CD8-positive, alpha-beta memory T cell (primary cell): Measurements from ENCODE around the gene TMEM132D. TPM values are rescaled to one million over a fixed set of nuclear protein-coding genes. Genes with fewer than 3 reads are reported as not detected.

Experiments used
- CTCF ChIA-PET: fragments of 350-600 bp; sonication (Branson Sonifier 250); formaldehyde crosslinking; loops from one replicate; lab custom pipeline; 2021; ENCODE audit warnings: antibody characterized with exemption; lab: Charles Lee
- POLR2A ChIA-PET: fragments of 350-600 bp; sonication (Branson Sonifier 250); formaldehyde crosslinking; loops from one replicate; lab custom pipeline; 2021; ENCODE audit warnings: antibody characterized with exemption; lab: Charles Lee
- DNase-seq, 5 donors: peaks; one replicate each; pipeline versions ENCODE4 v3.0.0 to v3.0.0-alpha.2; 2020 to 2022; ENCODE audit warnings: mixed read lengths in 1 of 5
- H3K27ac ChIP-seq: one replicate; pipeline ENCODE4 v1.7.0; 2013; ENCODE audit warnings: low read depth, mild to moderate bottlenecking, low read length, moderate library complexity
- H3K27me3 ChIP-seq: 2 replicates; pipeline ENCODE4 v1.7.0; 2013; ENCODE audit warnings: low read length, mild to moderate bottlenecking; ENCODE audit not compliant: insufficient read depth, poor library complexity, severe bottlenecking
- H3K36me3 ChIP-seq: 2 replicates; pipeline ENCODE4 v1.7.0; 2013; ENCODE audit warnings: mild to moderate bottlenecking, low read length, moderate library complexity; ENCODE audit not compliant: insufficient read depth
- H3K4me1 ChIP-seq: 2 replicates; pipeline ENCODE4 v1.7.0; 2013; ENCODE audit warnings: mild to moderate bottlenecking, low read length, moderate library complexity; ENCODE audit not compliant: insufficient read depth
- H3K4me3 ChIP-seq: 2 replicates; pipeline ENCODE4 v1.7.0; 2013; ENCODE audit warnings: mild to moderate bottlenecking, low read length
- H3K9me3 ChIP-seq: 2 replicates; pipeline ENCODE4 v1.7.0; 2013; ENCODE audit warnings: mild to moderate bottlenecking, low read length
- H3K27ac Mint-ChIP-seq, 8 donors: one replicate each; pipeline ENCODE4 v1.8.0; 2020 to 2021; ENCODE audit warnings: mixed read lengths in 8 of 8, mild to moderate bottlenecking in 6 of 8, inconsistent platforms in 3 of 8, moderate library complexity in 3 of 8
- H3K27me3 Mint-ChIP-seq, 2 donors: one replicate each; pipeline ENCODE4 v1.8.0; 2020 to 2021; ENCODE audit warnings: mixed read lengths in 2 of 2, mild to moderate bottlenecking in 1 of 2, moderate library complexity in 1 of 2
- H3K36me3 Mint-ChIP-seq, 3 donors: one replicate each; pipeline ENCODE4 v1.8.0; 2020 to 2021; ENCODE audit warnings: mixed read lengths in 3 of 3, inconsistent platforms in 1 of 3, mild to moderate bottlenecking in 1 of 3
- H3K4me1 Mint-ChIP-seq, 3 donors: one replicate each; pipeline ENCODE4 v1.8.0; 2020 to 2021; ENCODE audit warnings: mixed read lengths in 3 of 3, inconsistent platforms in 1 of 3, mild to moderate bottlenecking in 1 of 3
- H3K4me3 Mint-ChIP-seq, 7 donors: one replicate each; pipeline ENCODE4 v1.8.0; 2020 to 2021; ENCODE audit warnings: mixed read lengths in 7 of 7, mild to moderate bottlenecking in 6 of 7, moderate library complexity in 4 of 7, inconsistent platforms in 2 of 7
- H3K9me3 Mint-ChIP-seq, 5 donors: one replicate each; pipeline ENCODE4 v1.8.0; 2020 to 2022; ENCODE audit warnings: mixed read lengths in 5 of 5, mild to moderate bottlenecking in 3 of 5, moderate library complexity in 2 of 5, inconsistent platforms in 1 of 5
- polyA plus RNA-seq: library from polyadenylated mRNA; unstranded; fragments of 300-500 nt; fragmentation: Illumina TruSeq; gene quantifications from one replicate; pipeline ENCODE4 v1.2.3, GENCODE V29; 2021
- total RNA-seq, 2 experiments: library from RNA; stranded (reverse); gene quantifications; one replicate each; pipeline ENCODE4 v1.2.3, GENCODE V29; 2021

The TMEM132D gene
- total and polyA plus RNA-seq, 3 experiments from 2014 or later = not detected

DNA sequence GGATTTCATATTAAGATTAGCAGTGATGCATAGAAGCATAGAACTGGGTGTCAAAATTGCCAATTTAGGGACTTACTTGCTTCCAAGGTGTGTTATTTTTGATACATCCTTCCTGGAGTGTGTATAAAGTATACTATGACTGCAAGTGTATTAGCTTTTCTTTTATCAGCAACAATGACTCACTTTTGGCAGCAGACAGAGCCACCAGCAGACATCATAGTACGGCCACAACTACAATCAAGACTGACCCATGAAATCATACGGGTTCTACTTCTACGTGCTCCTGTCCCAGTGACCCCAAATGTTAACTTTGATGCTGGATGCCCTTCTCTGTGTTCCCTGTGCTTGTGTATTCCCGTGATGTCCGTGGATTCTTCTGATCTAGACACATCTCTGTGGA is 443.9 kb downstream of the TMEM132D start:
- Mint-ChIP-seq H3K27me3 (peaks cover 0 to 1% of the 10 kb centered on the region in 2 donors), H3K4me1 (no peaks in the 10 kb centered on the region), H3K36me3 (no peaks in the 10 kb centered on the region), H3K4me3 (no peak overlapping the region), H3K27ac (no peak overlapping the region), H3K9me3 (peaks cover 0 to 2% (median 0%) of the 10 kb centered on the region in 5 donors)
- no peak overlapping the region for H3K4me3 ChIP-seq
- no peaks in the 10 kb centered on the region for H3K36me3 ChIP-seq
- CTCF ChIA-PET = no interaction called here
- no peaks in the 10 kb centered on the region for H3K27me3 ChIP-seq
- DNase-seq = no peak
- POLR2A ChIA-PET = no interaction called here
- H3K9me3 ChIP-seq = no peaks in the 10 kb centered on the region
- no peaks in the 10 kb centered on the region for H3K4me1 ChIP-seq
- no peak overlapping the region for H3K27ac ChIP-seq

GRCh38 chr12:129446696-129447095 is 457.1 kb downstream of the TMEM132D start:
- Mint-ChIP-seq H3K27ac (no peak overlapping the region), H3K36me3 (no peaks in the 10 kb centered on the region), H3K9me3 (peaks cover 0 to 10% (median 0%) of the 10 kb centered on the region in 5 donors), H3K27me3 (peaks cover 0 to 3% of the 10 kb centered on the region in 2 donors), H3K4me1 (no peaks in the 10 kb centered on the region), H3K4me3 (no peak overlapping the region)
- Histone ChIP-seq H3K9me3 (no peaks in the 10 kb centered on the region), H3K4me1 (no peaks in the 10 kb centered on the region), H3K4me3 (no peak overlapping the region), H3K36me3 (no peaks in the 10 kb centered on the region), H3K27me3 (no peaks in the 10 kb centered on the region), H3K27ac (no peak overlapping the region)
- CTCF ChIA-PET = no interaction called here
- DNase-seq = no peak
- POLR2A ChIA-PET = no interaction called here

DNA sequence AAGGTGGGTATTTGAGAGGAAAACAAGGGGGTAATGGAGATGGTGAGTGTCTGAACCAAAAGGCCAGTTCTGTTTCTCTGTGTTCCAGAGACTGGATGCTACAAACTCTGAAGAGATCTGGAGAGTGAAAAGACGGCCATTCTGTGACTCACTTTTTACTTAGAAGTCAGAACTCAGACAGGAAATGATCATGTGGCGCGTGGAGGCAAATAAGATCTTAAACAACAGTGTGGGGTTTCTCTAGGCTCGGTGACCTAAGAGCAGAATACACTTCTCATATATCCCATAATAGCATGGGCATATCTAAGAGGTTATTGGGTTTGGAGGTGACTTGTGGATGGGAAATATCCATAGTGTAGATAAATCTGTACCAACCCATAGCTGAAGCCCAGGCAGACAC is 463.5 kb downstream of the TMEM132D start:
- Mint-ChIP-seq H3K27ac (no peak overlapping the region), H3K4me3 (no peak overlapping the region), H3K9me3 (peaks cover 0 to 13% (median 5%) of the 10 kb centered on the region in 5 donors), H3K4me1 (no peaks in the 10 kb centered on the region), H3K27me3 (peaks cover 0 to 3% of the 10 kb centered on the region in 2 donors), H3K36me3 (no peaks in the 10 kb centered on the region)
- Histone ChIP-seq H3K27ac (no peak overlapping the region), H3K9me3 (peaks cover 5% of the 10 kb centered on the region), H3K27me3 (no peaks in the 10 kb centered on the region), H3K36me3 (no peaks in the 10 kb centered on the region), H3K4me3 (no peak overlapping the region), H3K4me1 (no peaks in the 10 kb centered on the region)
- ChIA-PET POLR2A (no interaction called here), CTCF (no interaction called here)
- DNase-seq = no peak

- Histone ChIP-seq H3K27me3 (no peaks in the 10 kb centered on the region), H3K4me1 (no peaks in the 10 kb centered on the region), H3K4me3 (no peak overlapping the region), H3K27ac (no peak overlapping the region), H3K9me3 (peaks cover 5% of the 10 kb centered on the region), H3K36me3 (no peaks in the 10 kb centered on the region)
- Mint-ChIP-seq H3K36me3 (no peaks in the 10 kb centered on the region), H3K27me3 (peaks cover 0 to 4% of the 10 kb centered on the region in 2 donors), H3K9me3 (peaks cover 6 to 15% (median 10%) of the 10 kb centered on the region in 5 donors), H3K4me3 (no peak overlapping the region), H3K27ac (no peak overlapping the region), H3K4me1 (no peaks in the 10 kb centered on the region)
- CTCF ChIA-PET = no interaction called here
- POLR2A ChIA-PET = no interaction called here
- no peak for DNase-seq
Measured at GRCh38 chr12:129434790-129435189, 469.0 kb downstream of the TMEM132D start.

GRCh38 chr12:129428240-129428936 is 475.4 kb downstream of the TMEM132D start:
- POLR2A ChIA-PET = no interaction called here
- H3K27ac ChIP-seq = no peak overlapping the region
- H3K27me3 Mint-ChIP-seq = peaks cover 0 to 5% of the 10 kb centered on the region in 2 donors
- CTCF ChIA-PET = no interaction called here
- no peaks in the 10 kb centered on the region for H3K9me3 ChIP-seq
- no peak overlapping the region for H3K4me3 Mint-ChIP-seq
- H3K36me3 ChIP-seq = no peaks in the 10 kb centered on the region
- no peak for DNase-seq
- no peaks in the 10 kb centered on the region for H3K4me1 ChIP-seq
- H3K9me3 Mint-ChIP-seq = peaks cover 4 to 10% (median 7%) of the 10 kb centered on the region in 5 donors
- no peaks in the 10 kb centered on the region for H3K4me1 Mint-ChIP-seq
- no peaks in the 10 kb centered on the region for H3K36me3 Mint-ChIP-seq
- H3K4me3 ChIP-seq = no peak overlapping the region
- H3K27ac Mint-ChIP-seq = no peak overlapping the region
- H3K27me3 ChIP-seq = no peaks in the 10 kb centered on the region

- no peak for DNase-seq
- Mint-ChIP-seq H3K36me3 (no peaks in the 10 kb centered on the region), H3K9me3 (peaks cover 0 to 10% (median 2%) of the 10 kb centered on the region in 5 donors), H3K27me3 (peaks cover 0 to 3% of the 10 kb centered on the region in 2 donors), H3K4me1 (no peaks in the 10 kb centered on the region), H3K27ac (no peak overlapping the region), H3K4me3 (no peak overlapping the region)
- Histone ChIP-seq H3K4me3 (no peak overlapping the region), H3K36me3 (no peaks in the 10 kb centered on the region), H3K27me3 (no peaks in the 10 kb centered on the region), H3K4me1 (no peaks in the 10 kb centered on the region), H3K9me3 (no peaks in the 10 kb centered on the region), H3K27ac (no peak overlapping the region)
- ChIA-PET POLR2A (no interaction called here), CTCF (no interaction called here)
Measured at GRCh38 chr12:129423041-129423580, 480.7 kb downstream of the TMEM132D start.

- Mint-ChIP-seq H3K27ac (no peak overlapping the region), H3K36me3 (no peaks in the 10 kb centered on the region), H3K4me1 (no peaks in the 10 kb centered on the region), H3K27me3 (no peaks in the 10 kb centered on the region), H3K4me3 (no peak overlapping the region), H3K9me3 (peaks cover 0 to 8% (median 0%) of the 10 kb centered on the region in 5 donors)
- POLR2A ChIA-PET = no interaction called here
- DNase-seq = no peak
- Histone ChIP-seq H3K36me3 (no peaks in the 10 kb centered on the region), H3K27me3 (no peaks in the 10 kb centered on the region), H3K9me3 (no peaks in the 10 kb centered on the region), H3K4me3 (no peak overlapping the region), H3K27ac (no peak overlapping the region), H3K4me1 (no peaks in the 10 kb centered on the region)
- CTCF ChIA-PET = no interaction called here
Measured at GRCh38 chr12:129413295-129413694, 490.5 kb downstream of the TMEM132D start.

DNA sequence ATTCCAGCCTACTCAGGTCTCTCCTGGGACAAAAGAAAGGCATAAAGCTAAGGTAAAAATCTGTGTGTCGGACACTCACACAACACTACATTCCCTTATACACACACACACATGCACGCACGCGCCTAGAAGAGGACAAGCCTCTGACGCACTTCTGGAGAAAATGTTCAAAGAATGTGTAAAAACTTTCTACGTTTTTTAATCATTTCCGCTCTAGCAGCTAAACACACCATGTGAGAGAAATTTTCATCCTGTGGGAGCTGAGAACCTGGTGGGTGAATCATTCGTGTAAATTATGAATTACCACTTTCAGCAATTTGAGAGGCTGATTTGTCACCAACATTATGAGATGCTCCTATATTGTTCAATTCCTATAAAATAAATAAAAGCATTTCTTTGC is 494.5 kb downstream of the TMEM132D start:
- Histone ChIP-seq H3K36me3 (no peaks in the 10 kb centered on the region), H3K4me3 (no peak overlapping the region), H3K27ac (no peak overlapping the region), H3K4me1 (no peaks in the 10 kb centered on the region), H3K9me3 (no peaks in the 10 kb centered on the region), H3K27me3 (no peaks in the 10 kb centered on the region)
- CTCF ChIA-PET = no interaction called here
- Mint-ChIP-seq H3K4me3 (no peak overlapping the region), H3K27me3 (peaks cover 0 to 2% of the 10 kb centered on the region in 2 donors), H3K9me3 (peaks cover 0 to 3% (median 0%) of the 10 kb centered on the region in 5 donors), H3K4me1 (no peaks in the 10 kb centered on the region), H3K27ac (no peak overlapping the region), H3K36me3 (no peaks in the 10 kb centered on the region)
- POLR2A ChIA-PET = no interaction called here
- DNase-seq = no peak
